GM19099 (cell line): ENCODE results near the gene TBC1D22A.

Experiments
- POLR2A ChIP-seq: IDR thresholded peaks from 3 replicates; pipeline ENCODE4 v1.6.1; 2011; ENCODE audit warnings: low read depth; ENCODE audit not compliant: insufficient read length; ENCODE audit errors: extremely low read depth

The TBC1D22A gene

DNA sequence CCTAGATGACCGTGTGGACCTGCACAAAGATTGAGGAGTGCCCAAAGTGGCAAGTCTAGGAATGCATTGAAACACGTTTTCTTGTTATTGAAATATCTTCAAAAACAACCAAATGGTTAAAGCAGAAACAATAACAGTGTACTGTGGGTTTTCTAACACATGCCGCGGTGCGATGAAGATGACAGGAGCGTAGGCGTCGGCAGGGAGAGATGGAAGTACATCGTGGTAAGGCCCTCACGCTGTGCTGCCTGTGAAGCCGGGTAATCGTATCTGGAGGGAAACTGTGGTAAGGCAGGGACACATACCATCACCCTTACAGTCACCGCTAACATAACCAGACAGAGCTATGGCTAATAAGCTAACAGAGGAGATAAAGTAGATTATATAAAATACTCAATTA is 261.4 kb downstream of the TBC1D22A start:
- TF ChIP-seq POLR2A, result no peak

DNA sequence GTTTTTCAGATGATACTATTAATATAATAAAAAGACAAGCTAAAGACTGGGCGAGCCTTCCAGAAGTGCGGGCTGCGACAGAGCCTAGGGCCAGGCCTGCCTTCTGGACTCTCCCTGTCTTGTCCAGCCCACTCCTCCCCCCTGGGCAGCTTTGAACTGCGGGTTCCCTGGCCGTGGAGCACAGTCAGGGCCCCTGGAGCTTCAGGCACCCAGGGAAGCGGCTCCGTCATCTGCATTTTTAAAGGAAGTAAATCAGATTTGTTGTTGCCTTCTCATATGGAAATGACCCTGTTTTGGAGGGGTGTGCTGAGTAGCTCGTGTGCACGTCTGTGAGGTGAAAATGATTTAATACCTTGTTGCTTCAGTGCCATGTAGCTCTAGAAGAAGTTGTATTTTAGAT is 265.3 kb downstream of the TBC1D22A start:
- TF ChIP-seq POLR2A, result no peak

DNA sequence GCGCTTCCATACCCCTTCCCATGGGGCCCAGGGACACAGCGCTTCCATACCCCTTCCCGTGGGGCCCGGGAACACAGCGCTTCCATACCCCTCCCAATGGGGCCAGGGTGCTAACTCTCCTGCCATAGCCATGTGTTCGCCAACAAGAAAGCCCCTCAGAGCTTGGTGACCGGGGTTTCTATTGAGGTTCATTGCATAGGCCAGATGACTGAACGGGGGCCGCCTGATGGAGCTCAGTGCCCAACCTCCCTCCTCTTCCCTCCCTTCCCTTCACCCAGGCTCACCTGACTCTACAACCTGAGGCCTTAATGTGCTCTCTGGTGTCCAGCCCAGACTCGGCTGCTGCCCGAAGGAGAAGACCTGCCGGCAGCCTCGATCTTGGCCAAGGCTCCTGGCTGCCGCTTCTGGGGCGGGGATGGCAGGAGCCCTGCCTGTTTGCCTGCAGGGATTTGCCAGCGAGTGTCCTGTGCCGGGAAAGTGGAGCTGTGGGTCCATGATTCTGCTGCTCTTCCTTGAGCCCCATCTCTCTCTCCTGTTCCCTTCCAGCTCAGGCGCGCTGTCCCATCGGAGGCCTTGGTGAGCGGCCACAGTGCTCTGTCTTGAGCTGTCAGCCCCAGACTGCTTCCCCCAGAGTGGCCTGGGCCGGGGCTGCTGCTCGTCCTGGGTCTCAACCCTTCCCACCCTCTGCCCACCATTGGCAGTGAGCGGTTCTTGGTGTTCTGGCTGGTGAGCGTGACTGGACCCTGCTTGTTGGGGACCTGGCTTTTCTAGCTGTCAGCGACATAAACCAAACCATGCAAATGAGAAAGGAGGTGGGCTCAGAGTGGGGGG is 267.0 kb downstream of the TBC1D22A start:
- TF ChIP-seq POLR2A, result no peak

DNA sequence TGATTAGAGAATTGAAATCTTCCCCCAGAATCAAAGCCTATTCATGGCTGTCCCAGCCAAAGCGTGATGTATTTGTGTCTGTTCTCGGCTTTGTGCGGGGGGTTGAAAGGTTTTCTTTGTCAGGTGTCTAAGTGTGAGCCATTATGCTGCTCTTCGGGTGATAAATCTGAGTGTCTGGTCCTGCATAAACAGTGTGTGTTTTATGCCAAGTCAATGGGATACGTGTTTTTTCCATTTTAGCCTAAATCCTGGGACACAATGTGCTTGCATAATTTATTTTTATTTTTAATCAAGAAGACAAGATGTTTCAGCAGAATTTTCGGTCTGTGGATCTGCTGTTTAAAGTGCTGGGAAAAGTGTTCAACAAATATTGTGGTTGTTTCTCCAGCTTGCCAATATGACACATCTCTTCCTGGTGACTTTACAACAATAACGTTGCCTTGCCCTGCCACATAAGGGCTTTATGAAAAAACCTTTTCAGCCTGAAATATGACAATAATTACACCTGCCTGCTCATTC is 267.8 kb downstream of the TBC1D22A start:
- no peak for TF ChIP-seq POLR2A

DNA sequence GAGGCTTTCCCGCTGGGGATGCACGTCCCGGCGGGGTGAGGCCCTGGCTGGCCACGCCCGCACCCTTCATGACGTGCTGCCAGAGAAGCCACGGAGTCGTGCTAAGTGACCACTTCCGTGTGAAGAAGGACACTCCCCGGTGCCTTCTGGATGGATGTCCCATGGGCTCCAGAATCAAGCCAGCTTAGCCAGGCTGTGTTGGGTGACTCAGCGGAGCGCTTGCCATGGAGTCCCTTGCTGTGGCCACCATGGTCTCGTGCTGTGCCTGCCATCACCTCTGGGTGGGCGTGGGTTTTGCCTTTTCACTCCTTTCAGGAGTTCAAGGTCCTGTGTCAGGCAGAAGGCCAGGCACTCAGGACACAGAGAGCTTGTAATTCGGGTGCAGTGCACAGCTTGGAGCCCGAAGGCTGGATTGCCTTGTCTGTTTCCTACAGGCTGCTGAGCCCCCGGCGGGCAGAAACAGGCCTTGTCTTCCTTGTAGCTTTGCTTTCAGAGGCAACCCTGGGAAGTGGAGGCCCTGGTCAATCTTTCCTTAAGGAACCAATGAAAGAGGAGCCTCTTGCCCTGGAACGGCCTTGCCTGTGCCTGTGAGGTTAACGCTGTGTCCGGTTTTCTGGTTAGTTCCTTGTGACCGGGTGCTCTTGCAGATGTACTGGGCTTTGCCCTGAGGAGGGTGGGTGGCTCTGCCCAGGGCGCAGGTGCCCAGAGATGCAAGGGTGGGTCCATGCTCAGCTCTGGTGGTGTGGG is 268.6 kb downstream of the TBC1D22A start:
- no peak for TF ChIP-seq POLR2A

DNA sequence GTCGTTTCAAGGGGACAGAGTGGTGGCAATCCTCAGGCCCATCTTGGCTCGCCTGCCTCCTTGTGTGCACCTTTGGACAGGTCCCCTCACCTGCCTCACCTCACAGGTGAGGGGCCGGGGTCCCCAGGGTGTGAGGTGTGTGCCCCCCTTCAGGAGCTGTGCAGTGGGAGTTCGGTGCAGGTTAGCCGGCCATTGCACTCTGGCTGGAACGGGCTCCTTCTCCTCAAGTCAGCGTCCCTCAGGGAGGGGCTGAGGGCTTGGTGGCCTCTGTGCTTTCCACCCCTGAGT is 269.1 kb downstream of the TBC1D22A start:
- TF ChIP-seq POLR2A, result no peak

DNA sequence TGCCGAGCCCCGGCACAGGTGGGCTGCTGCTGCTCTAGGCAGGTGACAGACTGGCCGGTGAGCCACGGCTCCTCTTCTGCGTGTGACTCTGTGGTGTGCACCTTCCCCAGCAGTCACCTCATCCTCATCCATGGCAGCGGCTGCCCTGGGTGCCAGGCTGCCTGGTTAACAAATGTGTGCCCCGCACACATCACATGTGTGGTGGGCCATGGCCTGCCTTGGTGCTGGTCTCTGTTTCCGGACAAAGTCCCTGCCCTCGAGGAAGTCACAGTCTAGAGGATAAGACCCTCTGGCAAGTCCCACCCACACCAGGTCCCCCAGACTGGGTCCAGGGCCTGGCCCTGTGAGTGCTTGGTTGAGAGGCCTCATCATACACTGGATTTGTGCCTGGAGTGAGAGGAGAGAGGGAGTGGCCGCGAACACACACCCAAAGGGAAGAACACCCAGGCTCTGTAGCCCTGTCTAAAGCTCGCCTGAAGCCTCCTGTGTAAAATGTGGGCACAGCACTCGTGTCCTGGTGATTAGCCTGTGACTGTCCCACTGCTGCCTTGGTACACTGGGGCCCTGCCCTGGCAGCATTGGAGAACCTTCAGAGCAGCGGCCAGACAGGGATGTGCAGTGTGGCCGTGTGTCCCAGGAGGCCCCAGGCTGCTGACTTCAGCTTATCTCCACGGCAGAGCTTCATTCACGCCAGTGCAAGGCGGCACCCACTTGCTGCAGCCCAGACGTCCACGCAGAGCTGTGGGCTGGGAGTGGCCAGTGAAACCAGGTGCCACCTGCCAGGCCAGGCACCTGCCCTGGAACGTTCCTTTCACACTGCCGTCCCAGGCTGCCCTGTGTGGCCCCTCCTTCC is 269.9 kb downstream of the TBC1D22A start:
- no peak for TF ChIP-seq POLR2A

DNA sequence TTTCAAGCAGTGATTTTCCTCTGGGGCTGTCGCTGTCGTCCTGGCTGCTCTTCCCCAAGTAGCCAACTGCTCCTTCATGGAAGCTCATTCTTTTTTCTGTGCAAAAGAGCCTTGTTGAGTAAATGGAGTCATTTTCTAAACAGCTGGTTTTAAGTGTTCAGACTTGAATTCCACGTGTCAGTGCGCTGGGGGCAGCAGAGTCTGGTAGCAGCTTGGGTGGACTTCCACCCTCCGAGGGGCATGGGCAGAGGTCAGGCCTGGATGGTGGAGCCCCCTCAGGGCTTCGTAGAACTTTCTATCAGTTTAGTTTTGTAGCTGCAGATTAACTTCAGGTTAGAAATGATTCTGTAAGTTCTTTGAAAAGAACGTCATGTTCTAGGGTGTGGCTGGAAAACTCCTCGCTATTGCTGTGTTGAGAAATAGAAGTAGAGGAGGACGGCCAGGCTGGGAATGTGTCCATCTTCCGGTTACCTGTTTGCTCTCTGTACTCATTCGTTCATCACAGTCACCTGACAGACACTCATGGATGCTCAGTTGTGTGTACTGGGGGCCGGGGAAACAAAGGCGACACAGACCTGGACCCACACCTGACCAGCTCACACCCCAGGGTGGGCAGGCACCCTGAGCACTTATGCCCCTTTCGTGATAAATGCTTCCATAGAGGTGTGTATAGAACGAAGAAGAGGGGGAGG is 270.7 kb downstream of the TBC1D22A start:
- TF ChIP-seq POLR2A, result no peak

DNA sequence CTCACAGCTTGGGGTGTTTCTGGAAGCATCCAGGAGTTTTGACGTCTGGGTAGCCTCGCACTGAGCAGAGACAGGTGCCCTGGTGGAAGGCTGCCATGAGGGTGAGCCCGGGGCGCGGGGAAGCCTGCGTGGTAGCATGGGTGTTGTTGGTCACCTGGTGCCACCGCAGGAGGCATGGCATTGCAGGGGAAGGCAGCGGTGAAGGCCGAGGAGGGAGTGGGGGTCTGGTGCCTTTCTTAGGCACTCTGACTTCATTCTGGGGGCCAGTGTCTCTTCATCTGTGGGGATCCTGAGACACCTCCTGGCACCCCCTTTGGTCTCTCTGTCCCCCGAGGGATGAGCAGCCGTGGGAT is 271.2 kb downstream of the TBC1D22A start:
- no peak for TF ChIP-seq POLR2A

DNA sequence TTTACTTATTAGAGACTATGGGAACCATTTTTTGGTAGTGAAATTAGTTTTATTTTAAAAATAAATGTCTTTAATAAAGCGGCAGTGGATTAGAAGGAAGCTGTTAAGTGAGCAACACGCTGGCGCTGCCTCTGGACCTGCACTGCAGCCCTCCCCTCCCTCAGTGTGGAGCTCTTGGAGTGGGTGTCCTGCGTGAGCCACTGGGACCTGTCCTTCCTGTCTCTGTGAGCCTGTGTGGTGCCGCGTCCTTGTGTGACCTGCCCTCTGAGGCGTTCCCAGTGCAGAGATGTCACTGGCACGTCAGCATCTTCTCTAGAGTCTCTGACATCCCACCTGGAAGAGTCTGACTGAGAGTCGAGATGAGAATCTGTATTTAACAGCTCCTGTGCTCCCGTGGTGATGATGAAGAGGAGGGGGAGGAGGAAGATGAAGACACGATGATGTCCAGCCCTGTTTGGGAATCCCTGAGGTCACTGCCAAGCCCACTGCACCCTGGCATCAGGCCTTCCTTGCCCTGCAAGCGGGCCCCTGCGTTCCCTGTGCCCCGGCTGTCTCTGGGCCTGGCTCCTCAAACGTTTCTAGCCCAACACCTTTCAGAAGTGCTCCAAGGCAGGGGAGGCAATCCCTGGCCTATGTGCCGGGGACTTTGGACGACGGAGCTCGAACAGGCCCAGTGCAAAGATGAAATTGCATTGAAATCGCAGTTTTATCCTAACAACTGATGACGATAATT is 271.8 kb downstream of the TBC1D22A start:
- TF ChIP-seq POLR2A, result no peak

DNA sequence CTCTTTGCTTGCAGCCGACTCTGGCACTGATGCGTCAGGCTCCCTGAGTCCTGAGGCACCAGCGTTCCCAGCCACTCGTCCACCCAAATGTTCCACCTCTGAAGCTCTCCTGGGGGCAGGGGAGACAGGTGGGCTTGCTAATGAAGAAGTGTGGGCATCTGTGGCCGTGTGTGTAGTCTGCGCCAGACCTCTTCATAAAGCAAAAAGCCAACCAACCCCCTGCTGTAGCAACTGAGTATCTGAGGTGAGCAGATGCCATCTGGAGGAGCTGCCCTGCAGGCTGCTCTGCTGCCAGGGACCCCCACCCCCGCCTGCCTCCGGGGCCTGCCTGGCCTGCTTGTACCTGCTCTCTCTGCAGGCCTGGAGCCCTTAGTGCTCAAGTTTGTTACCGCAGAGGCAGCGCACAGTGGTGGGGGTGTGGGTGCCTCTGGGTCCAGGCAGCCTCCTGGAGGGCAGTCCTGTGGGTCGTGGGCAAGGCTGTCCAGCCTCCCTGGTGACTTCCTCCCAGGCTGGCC is 272.5 kb downstream of the TBC1D22A start:
- no peak for TF ChIP-seq POLR2A

DNA sequence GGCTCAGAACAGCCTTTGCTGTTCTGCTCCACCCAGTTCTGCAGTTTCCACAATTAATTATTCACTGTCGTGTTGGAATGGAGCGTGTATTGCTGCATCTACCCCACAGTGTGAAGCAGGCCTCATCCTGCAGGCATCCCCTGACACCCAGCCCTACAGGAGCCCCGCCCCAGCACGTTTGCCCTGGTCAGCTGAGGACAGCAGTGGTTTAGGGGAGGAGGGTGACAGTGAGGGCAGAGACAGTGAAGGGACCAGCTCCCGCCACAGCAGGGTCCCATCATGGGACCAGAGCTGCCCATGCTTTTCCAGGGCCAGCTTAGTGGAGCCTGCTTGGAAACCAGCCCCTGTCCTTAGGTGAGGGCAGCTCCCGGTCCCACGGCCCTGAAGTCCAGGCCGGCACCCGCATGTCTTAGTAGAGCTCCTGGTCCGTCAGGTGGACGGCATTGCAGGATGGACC is 273.0 kb downstream of the TBC1D22A start:
- no peak for TF ChIP-seq POLR2A

DNA sequence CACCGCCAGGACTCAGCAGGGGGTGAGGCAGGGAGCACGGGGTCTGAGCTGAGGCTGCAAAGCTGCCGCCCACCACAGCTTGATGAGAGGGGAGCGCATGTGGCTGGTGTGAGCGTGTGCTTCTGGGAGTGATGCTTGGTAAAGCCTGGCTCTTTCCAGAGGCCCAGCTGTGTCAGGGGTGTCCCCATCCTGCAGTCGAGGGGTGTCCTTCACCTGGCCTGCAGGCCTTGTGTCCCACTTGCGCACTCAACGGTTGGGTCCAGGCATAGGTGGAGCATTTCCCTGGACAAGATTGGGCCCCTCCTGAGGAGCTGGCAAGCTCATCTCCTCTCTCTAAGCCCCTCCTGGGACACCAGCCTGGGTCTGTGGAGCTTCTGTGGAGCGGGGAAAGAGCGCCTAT is 273.9 kb downstream of the TBC1D22A start:
- TF ChIP-seq POLR2A, result no peak

DNA sequence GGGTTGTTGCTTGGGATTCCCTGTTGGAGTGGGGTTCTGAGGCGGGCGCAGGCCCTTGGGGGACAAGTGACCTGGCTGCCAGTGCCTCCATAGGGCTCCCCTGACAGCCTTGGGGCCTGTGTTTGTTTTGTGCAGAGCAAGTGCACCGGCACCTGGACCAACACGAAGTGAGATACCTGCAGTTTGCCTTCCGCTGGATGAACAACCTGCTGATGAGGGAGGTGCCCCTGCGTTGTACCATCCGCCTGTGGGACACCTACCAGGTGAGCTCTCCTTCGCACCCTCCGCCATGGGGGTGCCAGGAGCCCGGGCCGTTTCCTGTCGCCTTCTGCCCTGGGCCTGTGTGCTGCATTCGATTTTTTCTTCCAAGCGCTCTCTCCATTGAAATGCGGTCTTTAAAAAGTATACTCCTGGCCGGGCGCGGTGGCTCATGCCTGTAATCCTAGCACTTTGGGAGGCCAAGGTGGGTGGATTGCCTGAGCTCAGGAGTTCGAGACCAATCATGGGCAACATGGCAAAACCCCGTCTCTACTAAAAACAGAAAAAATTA is 274.6 kb downstream of the TBC1D22A start:
- no peak for TF ChIP-seq POLR2A

DNA sequence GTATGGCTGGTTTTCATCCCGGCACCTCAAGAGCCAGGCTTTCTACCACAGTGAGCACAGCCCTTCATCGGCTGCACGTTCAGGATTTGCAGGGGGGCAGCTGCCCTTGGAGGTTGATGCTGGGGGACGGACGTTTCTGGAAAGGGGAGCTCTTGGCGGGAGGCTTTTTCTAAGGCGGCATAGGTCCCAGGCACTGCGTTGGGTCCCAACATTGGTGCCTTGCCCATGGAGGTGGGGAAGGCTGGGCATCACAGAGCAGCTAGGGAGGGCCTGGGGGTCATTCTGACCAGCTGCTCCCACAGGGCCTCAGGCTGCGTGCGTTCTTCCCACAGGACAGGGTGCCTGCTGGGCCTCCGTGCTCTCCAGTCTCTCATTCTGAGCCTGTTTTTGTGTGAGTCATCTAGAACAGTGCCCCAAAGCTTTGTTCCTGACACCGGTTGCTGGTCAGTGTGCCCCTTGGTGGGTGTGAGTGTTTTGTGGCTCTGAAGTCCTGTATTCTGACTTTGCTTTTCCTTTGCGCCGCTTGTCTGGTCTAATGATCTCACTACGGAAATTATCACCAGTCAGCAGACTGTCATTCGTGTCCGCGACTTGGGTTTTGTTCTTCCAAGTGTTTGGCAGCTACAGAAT is 275.9 kb downstream of the TBC1D22A start:
- TF ChIP-seq POLR2A, result no peak
